Gastroesophageal sphincter (tissue), 3 donors: ENCODE data around the gene SLC40A1.

Source experiments
- CTCF ChIP-seq, 4 experiments: fragments of 200-600 bp in 2 of 4; fragments of 450-650 bp in 2 of 4; sonication (generic) in 1 of 4; IDR thresholded peaks; one replicate each; pipeline ENCODE4 v1.5.1; 2017 to 2019; ENCODE audit warnings: antibody characterized with exemption in 4 of 4, mild to moderate bottlenecking in 2 of 4, moderate library complexity in 2 of 4
- EP300 ChIP-seq: sonication (generic); formaldehyde crosslinking; IDR thresholded peaks from one replicate; pipeline ENCODE4 v1.6.1; 2017; ENCODE audit warnings: antibody characterized with exemption, mild to moderate bottlenecking
- POLR2A ChIP-seq, 2 donors: fragments of 450-650 bp; IDR thresholded peaks; one replicate each; pipeline ENCODE4 v1.6.1; 2017; ENCODE audit warnings: antibody characterized with exemption in 2 of 2, mild to moderate bottlenecking in 2 of 2, moderate library complexity in 1 of 2
- POLR2AphosphoS5 ChIP-seq: sonication (generic); formaldehyde crosslinking; IDR thresholded peaks from one replicate; pipeline ENCODE4 v1.6.1; 2017; ENCODE audit warnings: antibody characterized with exemption

GRCh38 chr2:189511210-189511959, 69.2 kb downstream of the SLC40A1 start:
- TF ChIP-seq CTCF (IDR thresholded peaks at IDR 0.05) = no peak
- no peak for TF ChIP-seq POLR2A (IDR thresholded peaks at IDR 0.05)
- no peak for TF ChIP-seq EP300
- TF ChIP-seq POLR2AphosphoS5 = no peak
